ENCODE measurements around the gene EIF4E2.

EIF4E2 gene

GRCh38 chr2:232538671-232539070 is 11.8 kb upstream of the EIF4E2 start:
- DNase-seq (ENCODE audit: low read depth) = peak; percentile 84

DNA sequence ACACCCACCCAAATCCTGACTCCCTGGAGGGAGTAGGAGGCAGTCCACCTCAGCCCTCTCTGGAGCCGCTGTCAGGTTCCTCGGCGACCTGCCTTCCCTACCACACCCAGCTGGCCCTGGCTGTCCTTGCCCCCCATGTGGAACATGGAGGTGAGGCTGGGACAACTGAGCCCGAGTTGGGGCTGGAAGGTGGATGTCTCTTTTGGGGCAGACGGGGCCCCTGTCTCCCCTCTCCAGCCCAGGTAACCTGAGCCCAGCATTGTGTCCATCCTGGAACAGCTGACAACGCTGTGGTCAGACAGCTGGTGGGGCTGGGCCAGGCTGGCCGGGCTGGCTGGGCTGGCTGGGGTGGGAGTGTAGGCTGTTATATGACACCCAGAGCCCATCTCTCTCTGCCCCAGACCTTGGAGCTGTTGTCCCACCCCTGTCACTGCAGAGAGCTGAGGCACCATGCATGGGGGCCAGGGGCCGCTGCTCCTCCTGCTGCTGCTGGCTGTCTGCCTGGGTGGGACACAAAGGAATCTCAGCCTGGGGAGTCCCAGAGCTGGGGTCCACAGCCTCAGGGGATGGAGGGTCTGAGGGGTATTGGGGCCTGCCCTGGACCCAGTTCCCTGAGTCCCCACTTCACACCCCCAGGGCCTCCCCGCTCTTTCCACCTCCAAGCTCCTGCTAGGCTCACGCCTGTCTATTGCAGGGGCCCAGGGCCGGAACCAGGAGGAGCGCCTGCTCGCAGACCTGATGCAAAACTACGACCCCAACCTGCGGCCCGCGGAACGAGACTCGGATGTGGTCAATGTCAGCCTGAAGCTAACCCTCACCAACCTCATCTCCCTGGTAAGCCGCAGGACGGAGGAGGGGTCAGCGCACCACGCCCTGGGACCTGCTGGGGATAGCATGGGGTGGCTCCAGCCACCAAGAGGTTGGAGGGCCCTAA is 10.9 kb upstream of the EIF4E2 start, which contains the start of gene CHRNG:
Gene CHRNG, plus strand, starts transcription at position 395 of the 934 bp plus-strand sequence. Its CDS starts 56 bp downstream, at position 451.
- no peak for DNase-seq (ENCODE audit: low read depth)

GRCh38 chr2:232540441-232541041 is 9.9 kb upstream of the EIF4E2 start:
- no peak for DNase-seq (ENCODE audit: low read depth)

DNA sequence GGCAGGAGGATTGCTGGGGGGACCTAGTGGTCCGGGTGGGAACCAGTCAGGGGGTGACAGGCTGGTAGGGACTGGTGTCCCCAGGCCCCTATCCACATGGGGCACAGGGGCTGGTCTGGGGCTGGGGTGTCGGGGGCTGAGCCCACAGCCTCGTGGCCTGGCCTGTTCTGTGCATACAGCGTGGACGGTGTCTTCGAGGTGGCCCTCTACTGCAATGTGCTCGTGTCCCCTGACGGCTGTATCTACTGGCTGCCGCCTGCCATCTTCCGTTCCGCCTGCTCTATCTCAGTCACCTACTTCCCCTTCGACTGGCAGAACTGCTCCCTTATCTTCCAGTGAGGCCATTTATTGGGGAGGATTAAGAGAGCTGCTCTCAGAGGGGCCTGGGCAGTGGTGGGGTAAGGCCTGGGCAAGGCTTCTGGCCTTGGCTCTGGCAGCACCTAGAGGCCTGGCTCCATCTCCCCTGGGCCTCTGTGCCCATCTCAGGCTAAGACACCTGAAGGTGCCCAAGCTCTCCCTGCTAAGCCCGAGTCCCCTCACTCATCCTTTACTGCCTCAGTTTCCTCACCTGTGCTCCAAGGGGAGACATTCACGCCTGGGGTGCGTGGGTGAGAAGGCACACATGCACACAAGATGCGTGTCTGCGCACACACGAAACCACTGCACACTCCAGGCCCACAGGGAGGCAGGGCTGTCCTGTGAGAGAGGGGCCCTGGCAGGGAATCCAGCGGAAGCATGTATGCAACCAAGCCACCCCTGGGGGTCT is 9.1 kb upstream of the EIF4E2 start:
- peak; percentile 75 for DNase-seq (ENCODE audit: low read depth)

GRCh38 chr2:232541961-232542714 is 8.4 kb upstream of the EIF4E2 start:
- DNase-seq (ENCODE audit: low read depth) = no peak

DNA sequence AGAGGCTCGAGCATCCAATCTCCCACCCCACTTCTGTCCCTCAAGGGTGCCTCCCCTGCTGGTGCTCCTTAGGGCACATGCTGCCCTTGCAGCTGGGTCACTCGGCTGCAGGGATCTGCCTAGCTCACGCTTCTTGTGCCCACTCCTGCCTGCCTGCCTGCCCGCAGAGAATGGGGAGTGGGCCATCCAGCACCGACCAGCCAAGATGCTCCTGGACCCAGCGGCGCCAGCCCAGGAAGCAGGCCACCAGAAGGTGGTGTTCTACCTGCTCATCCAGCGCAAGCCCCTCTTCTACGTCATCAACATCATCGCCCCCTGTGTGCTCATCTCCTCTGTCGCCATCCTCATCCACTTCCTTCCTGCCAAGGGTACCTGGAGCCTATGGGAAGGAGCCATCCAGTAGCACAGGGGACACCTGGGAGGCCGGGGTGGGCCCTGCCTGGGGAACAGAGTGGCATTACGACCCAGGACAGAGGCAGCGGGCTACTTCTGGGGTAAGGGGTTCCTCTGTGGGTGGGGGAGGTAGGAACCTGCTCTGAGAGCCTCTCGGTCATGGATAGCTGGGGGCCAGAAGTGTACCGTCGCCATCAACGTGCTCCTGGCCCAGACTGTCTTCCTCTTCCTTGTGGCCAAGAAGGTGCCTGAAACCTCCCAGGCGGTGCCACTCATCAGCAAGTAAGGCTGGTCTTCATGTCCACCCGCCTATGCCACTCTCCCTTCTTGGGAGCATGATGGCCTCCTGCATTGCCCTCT is 7.6 kb upstream of the EIF4E2 start:
- DNase-seq (ENCODE audit: low read depth) = no peak

- no peak for DNase-seq (ENCODE audit: low read depth)
These were observed 7.0 kb upstream of the EIF4E2 start for GRCh38 chr2:232543491-232543890.

- DNase-seq (ENCODE audit: low read depth) = no peak
These were observed 6.4 kb upstream of the EIF4E2 start for GRCh38 chr2:232543928-232544631.

- no peak for DNase-seq (ENCODE audit: low read depth)
These were observed 5.8 kb upstream of the EIF4E2 start for GRCh38 chr2:232544674-232545073.

- DNase-seq (ENCODE audit: low read depth) = no peak
These were observed 4.7 kb upstream of the EIF4E2 start for GRCh38 chr2:232545511-232546375.

DNA sequence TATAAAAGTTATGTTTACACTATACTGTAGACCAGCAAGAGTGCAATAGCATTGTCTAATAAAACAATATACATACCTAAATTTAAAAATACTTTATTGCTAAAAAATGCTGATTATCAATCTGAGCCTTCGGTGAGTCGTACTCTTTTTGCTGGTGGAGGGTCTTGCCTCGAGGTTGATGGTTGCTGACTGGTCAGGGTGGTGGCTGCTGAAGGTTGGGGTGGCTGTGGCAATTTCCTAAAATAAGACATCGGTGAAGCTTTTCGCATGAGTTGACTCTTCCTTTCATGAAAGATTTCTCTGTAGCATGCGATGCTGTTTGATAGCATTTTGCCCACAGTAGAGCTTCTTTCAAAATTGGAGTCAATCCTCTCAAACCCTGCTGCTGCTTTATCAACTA is 2.5 kb upstream of the EIF4E2 start:
- DNase-seq (ENCODE audit: low read depth) = no peak

GRCh38 chr2:232549655-232550353 is 685 bp upstream of the EIF4E2 start:
- DNase-seq (ENCODE audit: low read depth) = no peak

GRCh38 chr2:232551250-232551638 is 755 bp downstream of the EIF4E2 start:
- DNase-seq (ENCODE audit: low read depth) = no peak

GRCh38 chr2:232551776-232552175 is 1.3 kb downstream of the EIF4E2 start:
- no peak for DNase-seq (ENCODE audit: low read depth)

GRCh38 chr2:232556426-232556825 is 5.9 kb downstream of the EIF4E2 start:
- DNase-seq (ENCODE audit: low read depth) = no peak

GRCh38 chr2:232562515-232563151 is 12.1 kb downstream of the EIF4E2 start:
- DNase-seq (ENCODE audit: low read depth) = no peak

DNA sequence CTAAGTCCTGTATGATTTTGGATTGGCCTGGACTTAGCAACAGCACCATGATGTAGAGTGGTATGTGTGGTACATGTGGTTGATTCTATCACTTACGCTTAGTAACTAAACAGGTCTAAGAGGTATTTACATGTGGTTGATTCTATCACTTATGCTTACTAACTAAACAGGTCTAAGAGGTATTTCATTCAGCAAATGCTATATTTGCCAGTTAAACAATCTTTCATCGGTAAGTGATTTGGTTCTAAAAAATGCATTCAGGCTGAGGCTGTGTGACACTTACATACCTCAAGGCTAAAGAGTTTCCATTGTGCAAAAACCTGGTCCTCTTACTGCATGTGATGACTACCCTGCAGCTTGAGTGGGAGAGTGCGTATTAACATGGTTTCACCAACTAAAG is 13.1 kb downstream of the EIF4E2 start:
- DNase-seq (ENCODE audit: low read depth) = no peak

- no peak for DNase-seq (ENCODE audit: low read depth)
These were observed 17.2 kb downstream of the EIF4E2 start for GRCh38 chr2:232567721-232568120.

All from CMK (cell line).